Endodermal cell (in vitro differentiated cells): ENCODE measurements around the gene SOHLH1. TPM values are rescaled to one million over a fixed set of nuclear protein-coding genes. Genes with fewer than 3 reads are reported as not detected.

Source experiments
- DNase-seq: peaks from one replicate; pipeline ENCODE4 v3.0.0-alpha.2; 2017
- H3K27ac ChIP-seq: 2 replicates; pipeline ENCODE4 v1.5.1; 2013; ENCODE audit warnings: mild to moderate bottlenecking, low read depth, low read length, moderate library complexity
- H3K27me3 ChIP-seq: 2 replicates; pipeline ENCODE4 v1.6.1; 2013; ENCODE audit warnings: mild to moderate bottlenecking, low read length, moderate library complexity; ENCODE audit not compliant: insufficient read depth, control insufficient read depth, poor library complexity, severe bottlenecking
- H3K36me3 ChIP-seq: 2 replicates; pipeline ENCODE4 v1.7.0; 2013; ENCODE audit warnings: mild to moderate bottlenecking, low read length, moderate library complexity; ENCODE audit not compliant: control insufficient read depth, insufficient read depth
- H3K4me1 ChIP-seq: one replicate; pipeline ENCODE4 v1.7.0; 2013; ENCODE audit warnings: low read length; ENCODE audit not compliant: control insufficient read depth, insufficient read depth
- H3K4me3 ChIP-seq: 2 replicates; pipeline ENCODE4 v1.5.1; 2013; ENCODE audit warnings: mild to moderate bottlenecking, low read length, moderate library complexity
- H3K9ac ChIP-seq: 2 replicates; pipeline ENCODE4 v1.6.1; 2013; ENCODE audit warnings: mild to moderate bottlenecking, low read length, moderate library complexity; ENCODE audit not compliant: poor library complexity, severe bottlenecking; ENCODE audit errors: extremely low read depth
- H3K9me3 ChIP-seq: 2 replicates; pipeline ENCODE4 v1.6.1; 2013; ENCODE audit warnings: mild to moderate bottlenecking, low read length, moderate library complexity; ENCODE audit not compliant: control insufficient read depth
- H3K27ac Mint-ChIP-seq: 2 replicates; pipeline ENCODE4 v1.8.0; 2020; ENCODE audit warnings: mixed read lengths
- H3K27me3 Mint-ChIP-seq: 2 replicates; pipeline ENCODE4 v1.8.0; 2021; ENCODE audit warnings: mild to moderate bottlenecking, mixed read lengths; ENCODE audit not compliant: insufficient read depth
- H3K36me3 Mint-ChIP-seq: 2 replicates; pipeline ENCODE4 v1.8.0; 2020; ENCODE audit warnings: low read depth, mixed read lengths
- H3K4me1 Mint-ChIP-seq: 2 replicates; pipeline ENCODE4 v1.8.0; 2020; ENCODE audit warnings: mixed read lengths
- H3K4me3 Mint-ChIP-seq: 2 replicates; pipeline ENCODE4 v1.8.0; 2020; ENCODE audit warnings: mild to moderate bottlenecking, moderate library complexity, mixed read lengths
- H3K9me3 Mint-ChIP-seq: 2 replicates; pipeline ENCODE4 v1.8.0; 2020; ENCODE audit warnings: mild to moderate bottlenecking, mixed read lengths
- WGBS, 2 experiments: methylation state at CpG; one replicate each; pipeline versions ENCODE4 v1.1.5 to v1.1.7; 2013; ENCODE audit warnings: missing lambda C conversion rate in 2 of 2, mixed read lengths in 1 of 2; ENCODE audit not compliant: insufficient coverage in 1 of 2, insufficient read length in 1 of 2; 5-methylcytosine and 5-hydroxymethylcytosine counted together
- total RNA-seq, 2 donors: library from RNA; stranded (reverse); fragmentation: NEBNext Ultra II Directional in 1 of 2; extraction: Animal tissue kit (Norgen Biotek cat#: 25700) in 1 of 2; gene quantifications; 2 replicates in 1 of 2; 3 replicates in 1 of 2; pipeline ENCODE4 v1.2.1, GENCODE V29; 2021
- TF ChIP-seq, protein P1 (sequence below): fragments of 200-600 bp; sonication (generic); conservative IDR thresholded peaks from 2 replicates; pipeline ENCODE4 v1.5.0; 2021; ENCODE audit warnings: antibody characterized with exemption, mild to moderate bottlenecking

SOHLH1 gene
- total RNA-seq, 2 donors from 2014 or later: not detected

DNA sequence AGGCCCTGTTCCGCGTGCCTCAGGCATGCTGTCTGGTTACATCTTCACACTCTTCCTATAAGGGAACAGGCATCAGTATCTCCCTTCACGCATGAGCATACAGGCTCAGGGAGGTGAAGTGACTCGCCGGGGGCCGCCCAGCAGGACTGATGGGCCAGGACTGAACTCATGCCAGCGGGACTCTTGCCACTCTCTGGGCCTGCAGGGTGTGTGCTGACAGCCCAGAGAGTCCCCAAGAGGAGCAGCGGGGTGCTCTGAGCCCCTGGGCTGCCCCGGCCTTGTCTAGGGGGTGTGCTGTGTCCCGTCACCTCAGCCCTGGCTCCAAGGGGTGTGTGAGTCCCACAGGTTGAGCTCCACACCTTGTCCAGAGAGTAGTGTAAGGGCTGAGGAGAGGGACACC lies 12.6 kb upstream of the SOHLH1 start:
- no peaks in the 10 kb centered on the region for H3K4me1 Mint-ChIP-seq
- WGBS, 2 experiments: 77 to 82% methylated on average over 8 to 10 of the region's 10 CpGs
- no peaks in the 10 kb centered on the region for H3K4me1 ChIP-seq
- no peaks in the 10 kb centered on the region for H3K9me3 ChIP-seq
- peaks cover 38% of the 10 kb centered on the region for H3K27me3 ChIP-seq
- peaks cover 28% of the 10 kb centered on the region for H3K27me3 Mint-ChIP-seq
- no peak overlapping the region for H3K4me3 ChIP-seq
- H3K9ac ChIP-seq: no peak overlapping the region
- H3K9me3 Mint-ChIP-seq: no peaks in the 10 kb centered on the region
- H3K27ac ChIP-seq: no peak overlapping the region
- H3K36me3 ChIP-seq: no peaks in the 10 kb centered on the region
- TF ChIP-seq, protein P1, sequence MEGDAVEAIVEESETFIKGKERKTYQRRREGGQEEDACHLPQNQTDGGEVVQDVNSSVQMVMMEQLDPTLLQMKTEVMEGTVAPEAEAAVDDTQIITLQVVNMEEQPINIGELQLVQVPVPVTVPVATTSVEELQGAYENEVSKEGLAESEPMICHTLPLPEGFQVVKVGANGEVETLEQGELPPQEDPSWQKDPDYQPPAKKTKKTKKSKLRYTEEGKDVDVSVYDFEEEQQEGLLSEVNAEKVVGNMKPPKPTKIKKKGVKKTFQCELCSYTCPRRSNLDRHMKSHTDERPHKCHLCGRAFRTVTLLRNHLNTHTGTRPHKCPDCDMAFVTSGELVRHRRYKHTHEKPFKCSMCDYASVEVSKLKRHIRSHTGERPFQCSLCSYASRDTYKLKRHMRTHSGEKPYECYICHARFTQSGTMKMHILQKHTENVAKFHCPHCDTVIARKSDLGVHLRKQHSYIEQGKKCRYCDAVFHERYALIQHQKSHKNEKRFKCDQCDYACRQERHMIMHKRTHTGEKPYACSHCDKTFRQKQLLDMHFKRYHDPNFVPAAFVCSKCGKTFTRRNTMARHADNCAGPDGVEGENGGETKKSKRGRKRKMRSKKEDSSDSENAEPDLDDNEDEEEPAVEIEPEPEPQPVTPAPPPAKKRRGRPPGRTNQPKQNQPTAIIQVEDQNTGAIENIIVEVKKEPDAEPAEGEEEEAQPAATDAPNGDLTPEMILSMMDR: no peak
- DNase-seq: no peak
- H3K36me3 Mint-ChIP-seq: no peaks in the 10 kb centered on the region
- no peak overlapping the region for H3K4me3 Mint-ChIP-seq
- H3K27ac Mint-ChIP-seq: no peak overlapping the region

GRCh38 chr9:135711391-135711790 lies 12.1 kb upstream of the SOHLH1 start:
- Mint-ChIP-seq H3K4me1 (no peaks in the 10 kb centered on the region), H3K4me3 (no peak overlapping the region), H3K27ac (no peak overlapping the region), H3K27me3 (peaks cover 24% of the 10 kb centered on the region), H3K36me3 (no peaks in the 10 kb centered on the region), H3K9me3 (no peaks in the 10 kb centered on the region)
- H3K27me3 ChIP-seq: peaks cover 33% of the 10 kb centered on the region
- DNase-seq: no peak
- no peaks in the 10 kb centered on the region for H3K9me3 ChIP-seq
- no peak overlapping the region for H3K4me3 ChIP-seq
- H3K4me1 ChIP-seq: no peaks in the 10 kb centered on the region
- H3K27ac ChIP-seq: no peak overlapping the region
- H3K36me3 ChIP-seq: no peaks in the 10 kb centered on the region
- no peak overlapping the region for H3K9ac ChIP-seq
- WGBS, 2 experiments: 88 to 92% methylated on average over 11 to 12 of the region's 12 CpGs
- TF ChIP-seq, protein P1: no peak

DNA sequence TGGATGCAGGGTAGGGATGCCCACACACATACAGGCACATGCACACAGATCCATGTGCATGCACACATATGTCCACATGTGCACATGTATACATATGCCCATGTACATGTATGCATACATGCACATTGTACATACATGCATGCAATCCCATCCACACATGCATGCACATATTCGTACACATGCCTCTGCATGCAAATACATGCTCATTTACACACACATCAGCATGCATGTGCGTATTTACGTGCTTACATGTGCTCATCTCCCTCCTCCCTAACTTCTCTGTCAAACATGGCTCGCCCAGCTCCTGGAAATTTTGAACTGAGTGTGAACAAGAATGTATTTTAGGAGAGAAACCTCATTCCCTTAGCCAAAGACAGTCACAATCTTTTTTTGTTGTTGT lies 8.9 kb upstream of the SOHLH1 start:
- no peaks in the 10 kb centered on the region for H3K4me1 Mint-ChIP-seq
- no peak overlapping the region for H3K27ac Mint-ChIP-seq
- no peak overlapping the region for H3K4me3 ChIP-seq
- H3K36me3 Mint-ChIP-seq: no peaks in the 10 kb centered on the region
- no peaks in the 10 kb centered on the region for H3K9me3 ChIP-seq
- H3K36me3 ChIP-seq: no peaks in the 10 kb centered on the region
- no peaks in the 10 kb centered on the region for H3K4me1 ChIP-seq
- 96 to 97% methylated on average over 3 to 4 of the region's 4 CpGs for WGBS, 2 experiments
- no peak overlapping the region for H3K27ac ChIP-seq
- no peak overlapping the region for H3K4me3 Mint-ChIP-seq
- H3K9me3 Mint-ChIP-seq: no peaks in the 10 kb centered on the region
- H3K27me3 ChIP-seq: peaks cover 8% of the 10 kb centered on the region
- DNase-seq: no peak
- no peak overlapping the region for H3K9ac ChIP-seq
- peaks cover 9% of the 10 kb centered on the region for H3K27me3 Mint-ChIP-seq
- TF ChIP-seq, protein P1: no peak
